Transverse colon (tissue), 4 donors: ENCODE data around the gene WDR41. TPM values are rescaled to one million over a fixed set of nuclear protein-coding genes. Genes with fewer than 3 reads are reported as not detected.

ENCODE experiments used
- DNase-seq: peaks from one replicate; pipeline ENCODE4 v3.0.0-alpha.2; 2019
- H3K27ac ChIP-seq, 4 donors: fragments of 200-600 bp; sonication (generic); 2 replicates each; pipeline ENCODE4 v1.5.1; 2016 to 2018; ENCODE audit warnings: inconsistent platforms in 4 of 4
- H3K27me3 ChIP-seq: fragments of 200-600 bp; sonication (generic); 2 replicates; pipeline ENCODE4 v1.5.1; 2017; ENCODE audit warnings: inconsistent platforms
- H3K36me3 ChIP-seq, 4 donors: fragments of 200-600 bp; sonication (generic); 2 replicates each; pipeline ENCODE4 v1.5.1; 2017 to 2019; ENCODE audit warnings: inconsistent platforms in 4 of 4
- H3K4me1 ChIP-seq, 4 donors: fragments of 200-600 bp; sonication (generic); 2 replicates each; pipeline ENCODE4 v1.5.1; 2017 to 2020; ENCODE audit warnings: inconsistent platforms in 4 of 4
- H3K4me3 ChIP-seq, 4 donors: fragments of 200-600 bp; sonication (generic); 1 replicate in 1 of 4; 2 replicates in 3 of 4; pipeline versions ENCODE4 v1.5.1 to v1.6.1; 2017 to 2019; ENCODE audit warnings: inconsistent platforms in 4 of 4
- H3K9me3 ChIP-seq, 2 donors: fragments of 200-600 bp; sonication (generic); 2 replicates each; pipeline ENCODE4 v1.5.1; 2017 to 2019; ENCODE audit warnings: inconsistent platforms in 2 of 2
- CTCF ChIP-seq, 5 experiments: fragments of 200-600 bp in 3 of 5; fragments of 450-650 bp in 2 of 5; sonication (generic) in 3 of 5; IDR thresholded peaks; 1 replicate in 2 of 5; 2 replicates in 3 of 5; pipeline ENCODE4 v1.5.1; 2016 to 2017; ENCODE audit warnings: antibody characterized with exemption in 5 of 5, inconsistent platforms in 3 of 5, mild to moderate bottlenecking in 2 of 5, moderate library complexity in 1 of 5
- EP300 ChIP-seq: sonication (generic); formaldehyde crosslinking; IDR thresholded peaks from one replicate; pipeline ENCODE4 v1.6.1; 2017; ENCODE audit warnings: antibody characterized with exemption, low read depth
- POLR2A ChIP-seq: fragments of 450-650 bp; IDR thresholded peaks from one replicate; pipeline ENCODE4 v1.6.1; 2016; ENCODE audit warnings: antibody characterized with exemption, mild to moderate bottlenecking, moderate library complexity
- POLR2AphosphoS5 ChIP-seq, 3 donors: sonication (generic); formaldehyde crosslinking; IDR thresholded peaks; one replicate each; pipeline ENCODE4 v1.6.1; 2016; ENCODE audit warnings: antibody characterized with exemption in 3 of 3
- WGBS, 2 donors: methylation state at CpG; one replicate each; pipeline ENCODE4 v1.1.5; 2018; ENCODE audit warnings: low coverage in 1 of 2; 5-methylcytosine and 5-hydroxymethylcytosine counted together
- in situ Hi-C, 4 donors: fragments of 200-750 bp; cut with MboI; loops; one replicate each; pipeline versions ENCODE4 v1.15.0 to v1.15.1; 2017; ENCODE audit warnings: low sequenced_read_pairs in 3 of 4, low pct_ligation_motif_present in 1 of 4, low pct_unique_long_range_greater_than_20kb in 1 of 4
- intact Hi-C: fragments of 100-400 bp; cut with DNase I; formaldehyde crosslinking; loops from one replicate; pipeline ENCODE4 v1.15.1; 2023; ENCODE audit warnings: low total_unique reads
- total RNA-seq, 4 donors: library from RNA; depleted of rRNA; stranded (reverse); fragments of >200 nt; gene quantifications; one replicate each; pipeline ENCODE4 v1.1.0, GENCODE V29; 2016

WDR41 gene, protein sequence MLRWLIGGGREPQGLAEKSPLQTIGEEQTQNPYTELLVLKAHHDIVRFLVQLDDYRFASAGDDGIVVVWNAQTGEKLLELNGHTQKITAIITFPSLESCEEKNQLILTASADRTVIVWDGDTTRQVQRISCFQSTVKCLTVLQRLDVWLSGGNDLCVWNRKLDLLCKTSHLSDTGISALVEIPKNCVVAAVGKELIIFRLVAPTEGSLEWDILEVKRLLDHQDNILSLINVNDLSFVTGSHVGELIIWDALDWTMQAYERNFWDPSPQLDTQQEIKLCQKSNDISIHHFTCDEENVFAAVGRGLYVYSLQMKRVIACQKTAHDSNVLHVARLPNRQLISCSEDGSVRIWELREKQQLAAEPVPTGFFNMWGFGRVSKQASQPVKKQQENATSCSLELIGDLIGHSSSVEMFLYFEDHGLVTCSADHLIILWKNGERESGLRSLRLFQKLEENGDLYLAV
- total RNA-seq: 10 to 100 TPM in 3 of 4 donors, 1 to 10 TPM in 1; 1.1 to 33.7 (median 21.2) TPM

DNA sequence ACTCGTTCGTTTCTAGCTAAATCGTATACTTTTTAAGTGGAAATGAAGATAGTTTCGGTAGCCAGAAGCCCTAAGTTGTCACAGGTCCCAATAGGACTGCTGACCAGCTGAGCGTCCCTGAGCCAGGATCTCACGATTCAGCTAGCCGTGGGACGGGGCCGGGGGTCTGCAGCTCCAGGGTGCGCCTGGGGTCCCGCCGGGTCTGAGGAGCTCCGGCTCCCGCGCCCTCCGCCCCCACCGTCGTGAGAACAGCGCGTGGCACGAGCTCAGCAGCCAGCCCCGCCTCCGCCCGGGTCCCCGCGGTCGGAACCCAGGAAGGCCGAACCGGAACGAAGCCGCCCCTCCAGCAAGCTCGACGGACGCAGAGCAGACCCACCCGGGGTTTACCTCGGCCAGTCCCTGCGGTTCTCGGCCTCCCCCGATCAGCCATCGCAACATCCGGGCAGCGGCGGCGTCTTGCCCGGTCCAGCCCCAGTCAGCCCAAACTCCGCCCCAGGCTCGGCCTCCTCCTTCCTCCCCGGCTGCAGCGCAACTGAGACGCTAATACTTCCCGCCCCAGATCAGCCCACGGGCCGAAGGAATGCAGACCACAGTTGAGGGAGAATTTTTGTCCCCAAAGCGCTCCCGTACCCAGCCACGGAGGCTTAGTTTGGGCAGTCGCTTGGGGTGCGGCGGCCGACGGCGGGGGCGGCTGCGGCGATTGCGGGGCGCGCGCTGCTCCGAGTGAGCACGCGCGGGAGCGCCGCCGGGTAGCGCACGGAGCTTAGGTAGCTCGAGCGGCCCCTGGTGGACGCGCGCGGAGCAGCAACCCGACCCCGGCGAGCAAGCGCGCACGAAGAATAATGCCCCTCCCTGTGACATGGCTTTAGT is at the start of gene WDR41:
Gene WDR41, minus strand, starts transcription at position 534 of the 870 bp plus-strand sequence. Its CDS starts 96 bp downstream, at position 438.
- peak; percentile 74 for TF ChIP-seq POLR2A
- TF ChIP-seq CTCF (IDR thresholded peaks at IDR 0.05): peak; percentile 68 to 96 (median 91)
- peak; percentile 28 to 81 (median 80) for TF ChIP-seq POLR2AphosphoS5 (IDR thresholded peaks at IDR 0.05)
- TF ChIP-seq EP300: no peak
- Histone ChIP-seq H3K9me3 (no peaks in the 10 kb centered on the region), H3K27ac (peak within 1 kb of the TSS; percentile 90 to 96 (median 92)), H3K4me3 (peak within 1 kb of the TSS; percentile 36 to 82 (median 72)), H3K4me1 (peaks cover 0 to 17% (median 8%) of the 10 kb centered on the region in 4 donors), H3K27me3 (peaks cover 13% of the 10 kb centered on the region), H3K36me3 (no peaks in the 10 kb centered on the region)
- DNase-seq: peak; percentile 91
- WGBS, 2 donors: 0 to 1% methylated on average over 4 to 77 of the region's 90 CpGs
- in situ Hi-C loops (loop anchor here in 2 of 4 donors (25.0 kb wide), 1 partner anchor 355 kb away; no protein-coding TSS in a partner anchor), intact Hi-C loops (loop anchor here (5.0 to 10.0 kb wide), 2 partner anchors 347 to 1745 kb away; partner anchors contain the start of gene JMY)

GRCh38 chr5:77531297-77531696 is 39.2 kb upstream of the WDR41 start:
- WGBS, 2 donors: 61 to 64% methylated on average over 3 of the region's 3 CpGs
- no peak overlapping the region for H3K4me3 ChIP-seq
- H3K27me3 ChIP-seq: peaks cover 6% of the 10 kb centered on the region
- no peaks in the 10 kb centered on the region for H3K9me3 ChIP-seq
- no peak overlapping the region for H3K27ac ChIP-seq
- no peak for TF ChIP-seq EP300
- TF ChIP-seq POLR2AphosphoS5 (IDR thresholded peaks at IDR 0.05): no peak
- TF ChIP-seq POLR2A: no peak
- no peak for TF ChIP-seq CTCF (IDR thresholded peaks at IDR 0.05)
- no peaks in the 10 kb centered on the region for H3K4me1 ChIP-seq
- intact Hi-C loops: no loop called here
- H3K36me3 ChIP-seq: no peaks in the 10 kb centered on the region
- DNase-seq: no peak
- in situ Hi-C loops: no loop called here

GRCh38 chr5:77518304-77518703 is 26.2 kb upstream of the WDR41 start:
- no peak for DNase-seq
- no peak overlapping the region for H3K4me3 ChIP-seq
- in situ Hi-C loops: no loop called here
- peaks cover 4% of the 10 kb centered on the region for H3K27me3 ChIP-seq
- intact Hi-C loops: no loop called here
- H3K9me3 ChIP-seq: no peaks in the 10 kb centered on the region
- 53 to 68% methylated on average over 2 of the region's 2 CpGs for whole genome bisulfite sequencing, 2 donors
- no peak for TF ChIP-seq EP300
- TF ChIP-seq CTCF (IDR thresholded peaks at IDR 0.05): peak in 1 of 5 experiments; percentile 8
- H3K4me1 ChIP-seq: no peaks in the 10 kb centered on the region
- H3K36me3 ChIP-seq: no peaks in the 10 kb centered on the region
- H3K27ac ChIP-seq: no peak overlapping the region

- H3K27me3 ChIP-seq: no peaks in the 10 kb centered on the region
- WGBS, 2 donors: 94 to 100% methylated on average over 1 of the region's 1 CpG
- in situ Hi-C loops: no loop called here
- no peaks in the 10 kb centered on the region for H3K36me3 ChIP-seq
- no peak for DNase-seq
- no peak overlapping the region for H3K4me3 ChIP-seq
- intact Hi-C loops: no loop called here
- H3K4me1 ChIP-seq: no peaks in the 10 kb centered on the region
- H3K27ac ChIP-seq: no peak overlapping the region
- TF ChIP-seq POLR2A (no peak), POLR2AphosphoS5 (IDR thresholded peaks at IDR 0.05) (no peak), EP300 (no peak), CTCF (IDR thresholded peaks at IDR 0.05) (no peak)
- H3K9me3 ChIP-seq: no peaks in the 10 kb centered on the region
These were observed 22.3 kb upstream of the WDR41 start for GRCh38 chr5:77514457-77514856.
